GM06990 (cell line): ENCODE measurements around the gene ZNF75A.

Experiments used
- DNase-seq: peaks from one replicate; pipeline ENCODE4 v3.0.0-alpha.2; 2011; ENCODE audit not compliant: insufficient read length; ENCODE audit errors: extremely low read depth
- H3K27me3 ChIP-seq: replicated peaks from 2 replicates; pipeline ENCODE4 v1.6.0; 2011; ENCODE audit warnings: low read length; ENCODE audit not compliant: control insufficient read depth, insufficient read depth
- H3K36me3 ChIP-seq: 2 replicates; pipeline ENCODE4 v1.5.1; 2011; ENCODE audit warnings: low read length; ENCODE audit not compliant: control insufficient read depth, insufficient read depth
- H3K4me3 ChIP-seq: replicated peaks from 2 replicates; pipeline ENCODE4 v1.5.1; 2011; ENCODE audit warnings: low read depth, mild to moderate bottlenecking, control low read depth, low read length
- CTCF ChIP-seq: IDR thresholded peaks from 2 replicates; pipeline ENCODE4 v1.5.1; 2011; ENCODE audit warnings: low read length, control low read depth, mild to moderate bottlenecking, inconsistent platforms; ENCODE audit not compliant: insufficient read depth, poor library complexity, severe bottlenecking

ZNF75A gene

GRCh38 chr16:3295783-3296182 lies 9.5 kb upstream of the ZNF75A start:
- H3K36me3 ChIP-seq = peaks cover 13% of the 10 kb centered on the region
- no peak for TF ChIP-seq CTCF
- DNase-seq = no peak

GRCh38 chr16:3304370-3304769 lies 927 bp upstream of the ZNF75A start:
- no peak for DNase-seq
- H3K36me3 ChIP-seq = peaks cover 6% of the 10 kb centered on the region
- H3K4me3 ChIP-seq = no peak overlapping the region

More at GRCh38 chr16:3295783-3296182, 9.5 kb upstream of the ZNF75A start:
- Histone ChIP-seq H3K27me3 (no peaks in the 10 kb centered on the region), H3K4me3 (no peak overlapping the region)

GRCh38 chr16:3306078-3306477 lies 781 bp downstream of the ZNF75A start:
- Histone ChIP-seq H3K27me3 (no peaks in the 10 kb centered on the region), H3K4me3 (peak overlapping the region; percentile 78), H3K36me3 (peaks cover 6% of the 10 kb centered on the region)
- DNase-seq = no peak
- no peak for TF ChIP-seq CTCF

More at GRCh38 chr16:3304370-3304769, 927 bp upstream of the ZNF75A start:
- H3K27me3 ChIP-seq = no peaks in the 10 kb centered on the region
- TF ChIP-seq CTCF = no peak

GRCh38 chr16:3311496-3311895 lies 6.2 kb downstream of the ZNF75A start:
- no peak for DNase-seq
- TF ChIP-seq CTCF = no peak
- peaks cover 9% of the 10 kb centered on the region for H3K36me3 ChIP-seq
- H3K4me3 ChIP-seq = no peak overlapping the region
- no peaks in the 10 kb centered on the region for H3K27me3 ChIP-seq

- Histone ChIP-seq H3K27me3 (no peaks in the 10 kb centered on the region), H3K36me3 (peaks cover 3% of the 10 kb centered on the region), H3K4me3 (no peak overlapping the region)
- no peak for DNase-seq
- no peak for TF ChIP-seq CTCF
Observed at GRCh38 chr16:3317315-3317999, 12.2 kb downstream of the ZNF75A start.
